ENCODE results near the gene EPPIN.

EPPIN gene

GRCh38 chr20:45538209-45538799, 8.9 kb downstream of the EPPIN start:
- no peak for DNase-seq

GRCh38 chr20:45527294-45527693, 19.9 kb downstream of the EPPIN start:
- DNase-seq: no peak

- no peak for DNase-seq
Measured at GRCh38 chr20:45523821-45524220, 23.4 kb downstream of the EPPIN start.

GRCh38 chr20:45518282-45518681, 28.9 kb downstream of the EPPIN start:
- no peak for DNase-seq

GRCh38 chr20:45515147-45515913, 31.9 kb downstream of the EPPIN start, which contains the start of gene SPINT3:
SPINT3 (minus strand) TSS chr20:45515622; CDS start chr20:45515608, 14 bp downstream.
- DNase-seq: no peak

GRCh38 chr20:45510242-45510862, 36.8 kb downstream of the EPPIN start:
- no peak for DNase-seq

GRCh38 chr20:45509091-45509490, 38.1 kb downstream of the EPPIN start:
- DNase-seq: no peak

- DNase-seq: no peak
Measured at GRCh38 chr20:45508068-45508886, 38.9 kb downstream of the EPPIN start.

- peak in 2 of 56 donors; percentile 1 to 4 for DNase-seq
Measured at GRCh38 chr20:45507011-45507820, 40.0 kb downstream of the EPPIN start.

GRCh38 chr20:45506398-45506797, 40.8 kb downstream of the EPPIN start:
- DNase-seq: no peak

- DNase-seq: no peak
Measured at GRCh38 chr20:45503403-45503802, 43.8 kb downstream of the EPPIN start.

GRCh38 chr20:45502561-45502960, 44.6 kb downstream of the EPPIN start:
- DNase-seq: no peak

- no peak for DNase-seq
Measured at GRCh38 chr20:45501600-45501999, 45.6 kb downstream of the EPPIN start.

- DNase-seq: no peak
Measured at GRCh38 chr20:45500022-45500421, 47.2 kb downstream of the EPPIN start.

- no peak for DNase-seq
Measured at GRCh38 chr20:45497971-45498494, 49.2 kb downstream of the EPPIN start.

- DNase-seq: no peak
Measured at GRCh38 chr20:45496166-45496565, 51.0 kb downstream of the EPPIN start.

- no peak for DNase-seq
Measured at GRCh38 chr20:45495501-45495941, 51.7 kb downstream of the EPPIN start.
